Activated effector memory CD4-positive, alpha-beta T cell treated with Interleukin-2 at 50 U/mL for 16 hours (primary cell): ENCODE results near the gene CORO2A.
A peak's percentile ranks its signal among the peaks of the same experiment; 100 is the strongest.
"Not testable (repeated sequence)": the region's sequence is repeated elsewhere in the genome, so short reads cannot be mapped to it uniquely, and the experiment has no call there.

Experiments
- DNase-seq: peaks from one replicate; pipeline ENCODE4 v3.0.0-alpha.2; 2020

The CORO2A gene

GRCh38 chr9:98078895-98079294, 113.5 kb downstream of the CORO2A start:
- DNase-seq: no peak

- not testable (repeated sequence) for DNase-seq
These were observed 115.9 kb downstream of the CORO2A start for GRCh38 chr9:98076514-98076890.

GRCh38 chr9:98075332-98075805, 117.1 kb downstream of the CORO2A start:
- no peak for DNase-seq

GRCh38 chr9:98074115-98074990, 118.1 kb downstream of the CORO2A start:
- peak; percentile 53 for DNase-seq

- DNase-seq: no peak
These were observed 120.7 kb downstream of the CORO2A start for GRCh38 chr9:98071737-98072136.
